Left ventricle myocardium inferior (tissue), 1 donor: ENCODE results near the gene ADARB1. TPM values are rescaled to one million over a fixed set of nuclear protein-coding genes. Genes with fewer than 3 reads are reported as not detected.
A peak's percentile ranks its signal among the peaks of the same experiment; 100 is the strongest.

Experiments used
- DNase-seq: peaks from one replicate; pipeline ENCODE4 v3.0.0-alpha.2; 2020
- H3K27ac ChIP-seq: fragments of 200-600 bp; replicated peaks from 2 replicates; pipeline ENCODE4 v1.8.0; 2021
- H3K27me3 ChIP-seq: fragments of 200-600 bp; 2 replicates; pipeline ENCODE4 v1.8.0; 2021; ENCODE audit warnings: low read depth
- H3K36me3 ChIP-seq: fragments of 200-600 bp; 2 replicates; pipeline ENCODE4 v1.8.0; 2021
- H3K4me1 ChIP-seq: fragments of 200-600 bp; 2 replicates; pipeline ENCODE4 v1.8.0; 2021
- H3K4me3 ChIP-seq: fragments of 200-600 bp; 2 replicates; pipeline ENCODE4 v1.8.0; 2021; ENCODE audit warnings: mild to moderate bottlenecking, moderate library complexity
- H3K9me3 ChIP-seq: fragments of 200-600 bp; replicated peaks from 2 replicates; pipeline ENCODE4 v1.8.0; 2021
- intact Hi-C: fragments of 100-400 bp; cut with micrococcal nuclease; formaldehyde crosslinking; loops from one replicate; pipeline ENCODE4 v1.11.0; 2022
- total RNA-seq: library from RNA; stranded (reverse); fragmentation: NEBNext Ultra II Directional; extraction: Animal tissue kit (Norgen Biotek cat#: 25700); gene quantifications from one replicate; pipeline ENCODE4 v1.2.1, GENCODE V29; 2021
- TF ChIP-seq, protein P1 (sequence below): fragments of 200-600 bp; IDR thresholded peaks from 2 replicates; pipeline ENCODE4 v1.8.0; 2021; ENCODE audit warnings: antibody characterized with exemption, mild to moderate bottlenecking, borderline replicate concordance
- donor health status: DM: no; HTN: yes; CAD: no; lungs with severe emphysema.

ADARB1 gene
- total RNA-seq, 1 donor from 2014 or later, result 15.5 TPM

DNA sequence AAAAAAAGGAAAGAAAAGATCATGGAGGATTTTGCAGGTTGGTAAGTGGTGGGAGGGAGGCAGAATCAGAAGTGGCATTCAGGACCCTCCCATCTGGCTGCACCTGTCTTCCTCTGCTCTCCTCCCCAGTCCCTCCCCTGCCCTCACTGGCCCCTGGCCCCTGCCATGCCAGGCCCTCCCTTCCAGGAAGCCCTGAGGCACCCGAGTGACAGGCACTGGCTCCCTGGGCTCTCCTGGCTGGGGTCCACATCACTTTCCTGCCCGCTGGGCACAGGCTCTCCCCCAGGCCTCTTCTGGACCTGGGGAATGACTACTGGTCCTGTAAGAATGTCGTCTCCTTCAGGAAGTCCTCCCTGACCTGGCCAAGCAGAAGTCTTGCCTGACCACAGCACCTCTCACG is 15.3 kb upstream of the ADARB1 start:
- no peaks in the 10 kb centered on the region for H3K36me3 ChIP-seq
- TF ChIP-seq, protein P1, sequence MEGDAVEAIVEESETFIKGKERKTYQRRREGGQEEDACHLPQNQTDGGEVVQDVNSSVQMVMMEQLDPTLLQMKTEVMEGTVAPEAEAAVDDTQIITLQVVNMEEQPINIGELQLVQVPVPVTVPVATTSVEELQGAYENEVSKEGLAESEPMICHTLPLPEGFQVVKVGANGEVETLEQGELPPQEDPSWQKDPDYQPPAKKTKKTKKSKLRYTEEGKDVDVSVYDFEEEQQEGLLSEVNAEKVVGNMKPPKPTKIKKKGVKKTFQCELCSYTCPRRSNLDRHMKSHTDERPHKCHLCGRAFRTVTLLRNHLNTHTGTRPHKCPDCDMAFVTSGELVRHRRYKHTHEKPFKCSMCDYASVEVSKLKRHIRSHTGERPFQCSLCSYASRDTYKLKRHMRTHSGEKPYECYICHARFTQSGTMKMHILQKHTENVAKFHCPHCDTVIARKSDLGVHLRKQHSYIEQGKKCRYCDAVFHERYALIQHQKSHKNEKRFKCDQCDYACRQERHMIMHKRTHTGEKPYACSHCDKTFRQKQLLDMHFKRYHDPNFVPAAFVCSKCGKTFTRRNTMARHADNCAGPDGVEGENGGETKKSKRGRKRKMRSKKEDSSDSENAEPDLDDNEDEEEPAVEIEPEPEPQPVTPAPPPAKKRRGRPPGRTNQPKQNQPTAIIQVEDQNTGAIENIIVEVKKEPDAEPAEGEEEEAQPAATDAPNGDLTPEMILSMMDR, result no peak
- no peak overlapping the region for H3K27ac ChIP-seq
- H3K9me3 ChIP-seq, result peaks cover 11% of the 10 kb centered on the region
- H3K27me3 ChIP-seq, result no peaks in the 10 kb centered on the region
- H3K4me3 ChIP-seq, result no peak overlapping the region
- DNase-seq, result no peak
- intact Hi-C loops, result no loop called here
- H3K4me1 ChIP-seq, result peaks cover 19% of the 10 kb centered on the region

DNA sequence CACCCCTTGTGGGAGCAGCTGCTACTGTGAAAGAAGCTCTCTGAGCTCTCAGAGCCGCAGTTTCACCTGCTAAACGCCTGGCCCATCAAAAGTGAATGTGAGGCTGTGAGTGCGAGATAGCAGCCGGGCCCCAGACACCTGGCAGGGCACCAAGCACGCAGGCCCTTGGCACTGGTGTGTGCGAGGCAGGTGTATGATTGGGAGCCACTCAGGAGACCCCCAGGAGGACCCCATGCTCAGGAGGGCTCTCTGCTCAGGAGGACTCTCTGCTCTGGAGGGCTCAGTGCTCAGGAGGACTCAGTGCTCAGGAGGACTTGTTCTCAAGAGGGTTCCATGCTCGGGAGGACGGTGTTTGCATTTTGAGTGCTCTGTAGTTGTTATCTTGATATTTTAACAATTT is 14.3 kb upstream of the ADARB1 start:
- Histone ChIP-seq H3K9me3 (peaks cover 11% of the 10 kb centered on the region), H3K4me3 (no peak overlapping the region), H3K4me1 (peaks cover 26% of the 10 kb centered on the region), H3K36me3 (no peaks in the 10 kb centered on the region), H3K27ac (no peak overlapping the region), H3K27me3 (no peaks in the 10 kb centered on the region)
- intact Hi-C loops, result no loop called here
- TF ChIP-seq, protein P1, result no peak
- no peak for DNase-seq

DNA sequence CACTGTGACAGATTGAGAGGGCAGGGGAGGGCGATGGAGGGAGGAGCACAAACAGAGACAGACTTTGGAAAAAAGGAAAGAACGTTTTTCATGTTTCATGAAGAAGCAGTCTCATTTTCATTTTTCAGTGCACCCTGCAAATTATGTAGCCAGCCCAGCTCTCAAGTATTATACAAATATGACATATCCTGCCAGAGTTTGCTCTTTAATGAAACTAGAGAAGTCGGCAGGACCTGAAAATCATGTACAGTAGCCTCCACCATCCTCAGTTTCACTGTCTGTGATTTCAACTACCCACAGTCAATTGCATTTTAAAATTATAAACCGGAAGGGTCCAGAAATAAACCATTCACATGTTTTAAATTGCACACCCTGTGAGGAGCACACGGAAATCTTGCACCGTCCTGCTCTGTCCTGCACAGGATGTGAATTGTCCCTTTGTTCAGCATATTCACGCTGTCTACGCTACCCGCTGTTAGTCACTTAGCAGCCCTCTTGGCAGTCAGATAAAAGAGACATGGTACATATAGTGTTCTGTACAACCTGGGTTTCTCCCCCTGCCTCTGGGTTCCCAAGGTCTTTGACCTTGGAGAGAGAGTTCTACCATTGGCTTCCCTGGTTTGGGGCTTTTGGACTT is 13.6 kb upstream of the ADARB1 start:
- no peak overlapping the region for H3K4me3 ChIP-seq
- H3K36me3 ChIP-seq, result no peaks in the 10 kb centered on the region
- TF ChIP-seq, protein P1, result no peak
- H3K27ac ChIP-seq, result no peak overlapping the region
- H3K4me1 ChIP-seq, result peaks cover 22% of the 10 kb centered on the region
- no peaks in the 10 kb centered on the region for H3K27me3 ChIP-seq
- peaks cover 11% of the 10 kb centered on the region for H3K9me3 ChIP-seq
- intact Hi-C loops, result no loop called here
- no peak for DNase-seq

DNA sequence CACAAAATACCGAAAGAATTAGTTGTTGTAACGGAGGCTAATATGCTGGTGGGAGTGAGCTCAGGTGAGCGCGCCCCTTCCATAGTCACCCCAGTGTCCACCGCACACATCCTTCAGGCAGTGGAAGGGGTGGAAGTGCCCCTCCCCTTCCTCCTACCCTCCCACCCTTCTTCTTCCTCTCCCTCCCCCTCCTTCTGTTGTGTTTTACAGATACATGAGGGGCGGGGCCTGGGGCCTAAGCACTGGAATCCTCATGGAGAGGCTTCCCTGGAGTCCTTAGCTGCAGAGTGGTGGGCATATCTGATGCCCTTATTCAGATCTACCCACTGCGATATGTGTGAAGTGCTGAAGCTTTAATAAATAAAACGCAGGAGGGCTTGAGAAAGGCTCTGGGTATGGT is 10.3 kb upstream of the ADARB1 start:
- H3K4me3 ChIP-seq, result no peak overlapping the region
- H3K36me3 ChIP-seq, result no peaks in the 10 kb centered on the region
- intact Hi-C loops, result no loop called here
- peak overlapping the region; percentile 46 for H3K27ac ChIP-seq
- peaks cover 15% of the 10 kb centered on the region for H3K4me1 ChIP-seq
- no peaks in the 10 kb centered on the region for H3K27me3 ChIP-seq
- DNase-seq, result no peak
- peaks cover 11% of the 10 kb centered on the region for H3K9me3 ChIP-seq
- TF ChIP-seq, protein P1, result no peak

DNA sequence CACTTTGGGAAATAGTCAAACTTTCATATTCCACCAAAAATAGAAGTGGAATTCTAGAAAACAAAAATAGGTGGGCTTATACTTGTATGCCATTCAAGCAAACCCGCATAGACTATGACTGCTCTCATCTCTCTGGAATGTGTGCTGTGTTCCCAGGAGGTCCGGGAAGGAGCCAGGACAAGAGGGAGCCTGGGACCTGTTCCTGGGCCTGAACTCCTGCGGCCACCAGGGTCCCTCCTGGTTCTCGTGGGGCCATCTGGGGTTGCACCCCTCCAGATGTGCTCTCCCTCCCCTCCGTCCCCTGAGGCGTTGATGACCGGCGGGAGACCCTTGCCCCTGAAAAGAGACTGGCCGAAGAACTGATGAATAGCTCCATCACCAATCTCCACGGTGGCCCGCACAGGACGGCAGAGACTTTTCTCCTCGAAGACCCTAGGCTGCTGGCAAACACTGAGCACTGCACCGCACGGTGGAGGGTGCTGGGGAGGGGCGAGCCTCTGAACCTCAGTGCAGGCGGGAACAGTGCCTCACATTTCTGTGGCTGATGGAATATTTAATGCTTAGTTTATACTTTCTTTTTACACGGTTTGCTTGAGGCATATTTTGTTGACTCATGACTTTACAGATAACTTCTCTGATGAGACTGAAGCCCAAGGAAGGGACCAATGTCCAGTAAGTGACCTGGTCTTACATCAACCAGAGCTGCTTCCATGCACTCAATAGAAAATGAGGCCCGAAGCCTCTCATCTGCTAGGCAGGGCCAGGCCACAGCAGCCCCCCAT is 9.6 kb upstream of the ADARB1 start:
- Histone ChIP-seq H3K27me3 (no peaks in the 10 kb centered on the region), H3K27ac (peak overlapping the region; percentile 46), H3K9me3 (peaks cover 11% of the 10 kb centered on the region), H3K36me3 (no peaks in the 10 kb centered on the region), H3K4me1 (peaks cover 15% of the 10 kb centered on the region), H3K4me3 (no peak overlapping the region)
- TF ChIP-seq, protein P1, result no peak
- intact Hi-C loops, result no loop called here
- no peak for DNase-seq
